Measurements from ENCODE around the gene ATP6V0D1.
A peak's percentile ranks its signal among the peaks of the same experiment; 100 is the strongest.

Gene ATP6V0D1

GRCh38 chr16:67481561-67482232 lies 740 bp upstream of the ATP6V0D1 start:
- H3K4me3 ChIP-seq (ENCODE audit: insufficient read depth, low read depth, low read length): peak overlapping the region; percentile 97
- H3K4me1 ChIP-seq (ENCODE audit: control insufficient read depth, insufficient read depth, low read length): peaks cover 8% of the 10 kb centered on the region
- 65 to 68% methylated on average over 17 of the region's 17 CpGs for WGBS, 2 experiments
- no peaks in the 10 kb centered on the region for H3K27me3 ChIP-seq (ENCODE audit: control insufficient read depth, insufficient read depth, low read length, poor library complexity, severe bottlenecking)
- no peaks in the 10 kb centered on the region for H3K36me3 ChIP-seq (ENCODE audit: control insufficient read depth, insufficient read depth, low read length)
- H3K27ac ChIP-seq (ENCODE audit: insufficient read depth, low read depth, low read length, poor library complexity, severe bottlenecking): peak overlapping the region; percentile 58
- H3K9me3 ChIP-seq (ENCODE audit: control insufficient read depth, low read length): no peaks in the 10 kb centered on the region

GRCh38 chr16:67477960-67478554 lies 2.9 kb downstream of the ATP6V0D1 start:
- 95% methylated on average over 8 of the region's 8 CpGs for WGBS, 2 experiments
- Histone ChIP-seq H3K4me1 (ENCODE audit: control insufficient read depth, insufficient read depth, low read length) (peaks cover 8% of the 10 kb centered on the region), H3K27me3 (ENCODE audit: control insufficient read depth, insufficient read depth, low read length, poor library complexity, severe bottlenecking) (no peaks in the 10 kb centered on the region), H3K27ac (ENCODE audit: insufficient read depth, low read depth, low read length, poor library complexity, severe bottlenecking) (no peak overlapping the region), H3K4me3 (ENCODE audit: insufficient read depth, low read depth, low read length) (no peak overlapping the region), H3K36me3 (ENCODE audit: control insufficient read depth, insufficient read depth, low read length) (no peaks in the 10 kb centered on the region), H3K9me3 (ENCODE audit: control insufficient read depth, low read length) (no peaks in the 10 kb centered on the region)

GRCh38 chr16:67474551-67475455 lies 6.2 kb downstream of the ATP6V0D1 start:
- H3K4me1 ChIP-seq (ENCODE audit: control insufficient read depth, insufficient read depth, low read length): no peaks in the 10 kb centered on the region
- no peaks in the 10 kb centered on the region for H3K27me3 ChIP-seq (ENCODE audit: control insufficient read depth, insufficient read depth, low read length, poor library complexity, severe bottlenecking)
- no peak overlapping the region for H3K4me3 ChIP-seq (ENCODE audit: insufficient read depth, low read depth, low read length)
- no peak overlapping the region for H3K27ac ChIP-seq (ENCODE audit: insufficient read depth, low read depth, low read length, poor library complexity, severe bottlenecking)
- WGBS, 2 experiments: 92 to 95% methylated on average over 11 of the region's 11 CpGs
- H3K36me3 ChIP-seq (ENCODE audit: control insufficient read depth, insufficient read depth, low read length): no peaks in the 10 kb centered on the region
- H3K9me3 ChIP-seq (ENCODE audit: control insufficient read depth, low read length): no peaks in the 10 kb centered on the region

GRCh38 chr16:67471758-67472384 lies 9.1 kb downstream of the ATP6V0D1 start:
- Histone ChIP-seq H3K36me3 (ENCODE audit: control insufficient read depth, insufficient read depth, low read length) (no peaks in the 10 kb centered on the region), H3K27ac (ENCODE audit: insufficient read depth, low read depth, low read length, poor library complexity, severe bottlenecking) (no peak overlapping the region), H3K4me3 (ENCODE audit: insufficient read depth, low read depth, low read length) (no peak overlapping the region), H3K9me3 (ENCODE audit: control insufficient read depth, low read length) (no peaks in the 10 kb centered on the region), H3K27me3 (ENCODE audit: control insufficient read depth, insufficient read depth, low read length, poor library complexity, severe bottlenecking) (no peaks in the 10 kb centered on the region), H3K4me1 (ENCODE audit: control insufficient read depth, insufficient read depth, low read length) (no peaks in the 10 kb centered on the region)
- WGBS, 2 experiments: 89 to 93% methylated on average over 6 of the region's 6 CpGs

GRCh38 chr16:67470359-67470758 lies 10.6 kb downstream of the ATP6V0D1 start:
- no peaks in the 10 kb centered on the region for H3K27me3 ChIP-seq (ENCODE audit: control insufficient read depth, insufficient read depth, low read length, poor library complexity, severe bottlenecking)
- no peaks in the 10 kb centered on the region for H3K36me3 ChIP-seq (ENCODE audit: control insufficient read depth, insufficient read depth, low read length)
- no peak overlapping the region for H3K27ac ChIP-seq (ENCODE audit: insufficient read depth, low read depth, low read length, poor library complexity, severe bottlenecking)
- H3K9me3 ChIP-seq (ENCODE audit: control insufficient read depth, low read length): no peaks in the 10 kb centered on the region
- H3K4me1 ChIP-seq (ENCODE audit: control insufficient read depth, insufficient read depth, low read length): no peaks in the 10 kb centered on the region
- no peak overlapping the region for H3K4me3 ChIP-seq (ENCODE audit: insufficient read depth, low read depth, low read length)
- WGBS, 2 experiments: 92 to 96% methylated on average over 7 of the region's 7 CpGs

- no peak overlapping the region for H3K4me3 ChIP-seq (ENCODE audit: insufficient read depth, low read depth, low read length)
- H3K27ac ChIP-seq (ENCODE audit: insufficient read depth, low read depth, low read length, poor library complexity, severe bottlenecking): no peak overlapping the region
- no peaks in the 10 kb centered on the region for H3K9me3 ChIP-seq (ENCODE audit: control insufficient read depth, low read length)
- no peaks in the 10 kb centered on the region for H3K36me3 ChIP-seq (ENCODE audit: control insufficient read depth, insufficient read depth, low read length)
- WGBS, 2 experiments: 87 to 93% methylated on average over 5 of the region's 5 CpGs
- no peaks in the 10 kb centered on the region for H3K27me3 ChIP-seq (ENCODE audit: control insufficient read depth, insufficient read depth, low read length, poor library complexity, severe bottlenecking)
- no peaks in the 10 kb centered on the region for H3K4me1 ChIP-seq (ENCODE audit: control insufficient read depth, insufficient read depth, low read length)
Measured at GRCh38 chr16:67468731-67469130, 12.2 kb downstream of the ATP6V0D1 start.

GRCh38 chr16:67466581-67466980 lies 14.4 kb downstream of the ATP6V0D1 start:
- H3K4me1 ChIP-seq (ENCODE audit: control insufficient read depth, insufficient read depth, low read length): no peaks in the 10 kb centered on the region
- WGBS, 2 experiments: 82 to 86% methylated on average over 6 of the region's 6 CpGs
- H3K9me3 ChIP-seq (ENCODE audit: control insufficient read depth, low read length): no peaks in the 10 kb centered on the region
- no peaks in the 10 kb centered on the region for H3K27me3 ChIP-seq (ENCODE audit: control insufficient read depth, insufficient read depth, low read length, poor library complexity, severe bottlenecking)
- no peak overlapping the region for H3K4me3 ChIP-seq (ENCODE audit: insufficient read depth, low read depth, low read length)
- H3K36me3 ChIP-seq (ENCODE audit: control insufficient read depth, insufficient read depth, low read length): no peaks in the 10 kb centered on the region
- no peak overlapping the region for H3K27ac ChIP-seq (ENCODE audit: insufficient read depth, low read depth, low read length, poor library complexity, severe bottlenecking)

- Histone ChIP-seq H3K36me3 (ENCODE audit: control insufficient read depth, insufficient read depth, low read length) (no peaks in the 10 kb centered on the region), H3K4me3 (ENCODE audit: insufficient read depth, low read depth, low read length) (no peak overlapping the region), H3K27me3 (ENCODE audit: control insufficient read depth, insufficient read depth, low read length, poor library complexity, severe bottlenecking) (no peaks in the 10 kb centered on the region), H3K4me1 (ENCODE audit: control insufficient read depth, insufficient read depth, low read length) (no peaks in the 10 kb centered on the region), H3K9me3 (ENCODE audit: control insufficient read depth, low read length) (no peaks in the 10 kb centered on the region), H3K27ac (ENCODE audit: insufficient read depth, low read depth, low read length, poor library complexity, severe bottlenecking) (no peak overlapping the region)
- WGBS, 2 experiments: 88 to 90% methylated on average over 2 of the region's 2 CpGs
Measured at GRCh38 chr16:67464565-67464964, 16.4 kb downstream of the ATP6V0D1 start.

- Histone ChIP-seq H3K27ac (ENCODE audit: insufficient read depth, low read depth, low read length, poor library complexity, severe bottlenecking) (no peak overlapping the region), H3K4me1 (ENCODE audit: control insufficient read depth, insufficient read depth, low read length) (no peaks in the 10 kb centered on the region), H3K9me3 (ENCODE audit: control insufficient read depth, low read length) (no peaks in the 10 kb centered on the region), H3K4me3 (ENCODE audit: insufficient read depth, low read depth, low read length) (no peak overlapping the region), H3K27me3 (ENCODE audit: control insufficient read depth, insufficient read depth, low read length, poor library complexity, severe bottlenecking) (no peaks in the 10 kb centered on the region), H3K36me3 (ENCODE audit: control insufficient read depth, insufficient read depth, low read length) (no peaks in the 10 kb centered on the region)
- 94 to 95% methylated on average over 4 of the region's 4 CpGs for WGBS, 2 experiments
Measured at GRCh38 chr16:67463691-67464090, 17.3 kb downstream of the ATP6V0D1 start.

GRCh38 chr16:67463059-67463458 lies 17.9 kb downstream of the ATP6V0D1 start:
- no peaks in the 10 kb centered on the region for H3K4me1 ChIP-seq (ENCODE audit: control insufficient read depth, insufficient read depth, low read length)
- no peak overlapping the region for H3K27ac ChIP-seq (ENCODE audit: insufficient read depth, low read depth, low read length, poor library complexity, severe bottlenecking)

More at GRCh38 chr16:67463059-67463458, 17.9 kb downstream of the ATP6V0D1 start:
- WGBS, 2 experiments: 88 to 93% methylated on average over 5 of the region's 5 CpGs
- no peaks in the 10 kb centered on the region for H3K36me3 ChIP-seq (ENCODE audit: control insufficient read depth, insufficient read depth, low read length)
- no peaks in the 10 kb centered on the region for H3K9me3 ChIP-seq (ENCODE audit: control insufficient read depth, low read length)
- H3K27me3 ChIP-seq (ENCODE audit: control insufficient read depth, insufficient read depth, low read length, poor library complexity, severe bottlenecking): no peaks in the 10 kb centered on the region
- no peak overlapping the region for H3K4me3 ChIP-seq (ENCODE audit: insufficient read depth, low read depth, low read length)

Data from ectodermal cell (in vitro differentiated cells).